Smooth muscle cell (in vitro differentiated cells): ENCODE measurements around the gene TPP2. TPM values are rescaled to one million over a fixed set of nuclear protein-coding genes. Genes with fewer than 3 reads are reported as not detected.

Experiments used
- DNase-seq: peaks from one replicate; lab custom pipeline; 2025; ENCODE audit not compliant: unreplicated experiment; lab: John Stamatoyannopoulos, UW
- H2AFZ ChIP-seq: fragments of 200-600 bp; sonication (generic); 2 replicates; pipeline ENCODE4 v1.6.0; 2016; ENCODE audit warnings: antibody characterized with exemption, low read depth, mild to moderate bottlenecking
- H3F3A ChIP-seq: fragments of 200-600 bp; sonication (generic); 2 replicates; pipeline ENCODE4 v1.6.0; 2017; ENCODE audit warnings: antibody characterized with exemption, low read depth
- H3K27ac ChIP-seq: fragments of 200-600 bp; sonication (generic); 2 replicates; pipeline ENCODE4 v1.5.1; 2016; ENCODE audit warnings: low read depth, mild to moderate bottlenecking
- H3K27me3 ChIP-seq: fragments of 200-600 bp; sonication (generic); 2 replicates; pipeline ENCODE4 v1.6.1; 2016; ENCODE audit warnings: low read depth, mild to moderate bottlenecking
- H3K36me3 ChIP-seq: fragments of 200-600 bp; sonication (generic); 2 replicates; pipeline ENCODE4 v1.5.1; 2016; ENCODE audit warnings: low read depth
- H3K4me1 ChIP-seq: fragments of 200-600 bp; sonication (generic); 2 replicates; pipeline ENCODE4 v1.5.1; 2016; ENCODE audit warnings: low read depth
- H3K4me2 ChIP-seq: fragments of 200-600 bp; sonication (generic); 2 replicates; pipeline ENCODE4 v1.6.0; 2016; ENCODE audit warnings: mild to moderate bottlenecking
- H3K4me3 ChIP-seq: fragments of 200-600 bp; sonication (generic); 2 replicates; pipeline ENCODE4 v1.5.1; 2016; ENCODE audit warnings: mild to moderate bottlenecking
- H3K79me2 ChIP-seq: fragments of 200-600 bp; sonication (generic); 2 replicates; pipeline ENCODE4 v1.6.0; 2016; ENCODE audit warnings: low read depth, mild to moderate bottlenecking
- H3K9ac ChIP-seq: fragments of 200-600 bp; sonication (generic); 2 replicates; pipeline ENCODE4 v1.6.0; 2016; ENCODE audit warnings: low read depth
- H3K9me3 ChIP-seq: fragments of 200-600 bp; sonication (generic); replicated peaks from 2 replicates; pipeline ENCODE4 v1.5.1; 2016; ENCODE audit warnings: low read depth
- H4K20me1 ChIP-seq: fragments of 200-600 bp; sonication (generic); 2 replicates; pipeline ENCODE4 v1.6.0; 2016; ENCODE audit warnings: low read depth
- CTCF ChIP-seq: fragments of 200-600 bp; sonication (generic); IDR thresholded peaks from 2 replicates; pipeline ENCODE4 v1.5.1; 2017; ENCODE audit warnings: borderline replicate concordance, mild to moderate bottlenecking, antibody characterized with exemption; ENCODE audit not compliant: insufficient read depth, poor library complexity, severe bottlenecking
- WGBS: methylation state at CpG from one replicate; pipeline ENCODE4 v1.1.7; 2016; ENCODE audit warnings: low lambda C conversion rate; 5-methylcytosine and 5-hydroxymethylcytosine counted together
- polyA plus RNA-seq: library from polyadenylated mRNA; unstranded; fragments of >200 nt; fragmentation: Nextera tagmentation; extraction: Ambion mirVana; gene quantifications from 2 replicates; pipeline ENCODE4 v1.2.1, GENCODE V29; 2016
- total RNA-seq: library from RNA; depleted of rRNA; stranded (reverse); fragments of >200 nt; gene quantifications from 2 replicates; pipeline ENCODE4 v1.2.3, GENCODE V29; 2014

Gene TPP2
- total and polyA plus RNA-seq, 2 experiments from 2014 or later, result 13.0 to 38.7 TPM

GRCh38 chr13:102555914-102556553 lies 40.8 kb upstream of the TPP2 start:
- peak; percentile 41 for TF ChIP-seq CTCF
- Histone ChIP-seq H2AFZ (peak overlapping the region; percentile 26), H3K27ac (no peak overlapping the region), H3K4me1 (no peaks in the 10 kb centered on the region), H3K4me3 (no peak overlapping the region), H3K9ac (no peak overlapping the region), H4K20me1 (no peaks in the 10 kb centered on the region), H3K9me3 (no peaks in the 10 kb centered on the region), H3K4me2 (no peak overlapping the region), H3F3A (no peaks in the 10 kb centered on the region), H3K36me3 (no peaks in the 10 kb centered on the region), H3K79me2 (no peaks in the 10 kb centered on the region), H3K27me3 (no peaks in the 10 kb centered on the region)
- WGBS, result 38% methylated on average over 6 of the region's 6 CpGs
- no peak for DNase-seq

GRCh38 chr13:102556806-102557205 lies 40.0 kb upstream of the TPP2 start:
- Histone ChIP-seq H3K27ac (no peak overlapping the region), H4K20me1 (no peaks in the 10 kb centered on the region), H3K36me3 (no peaks in the 10 kb centered on the region), H3K9ac (no peak overlapping the region), H3F3A (no peaks in the 10 kb centered on the region), H3K9me3 (no peaks in the 10 kb centered on the region), H3K4me2 (no peak overlapping the region), H3K79me2 (no peaks in the 10 kb centered on the region), H3K27me3 (no peaks in the 10 kb centered on the region), H3K4me1 (no peaks in the 10 kb centered on the region), H3K4me3 (no peak overlapping the region), H2AFZ (no peak overlapping the region)
- no peak for TF ChIP-seq CTCF
- DNase-seq, result no peak
- WGBS, result 89% methylated on average over 3 of the region's 3 CpGs

GRCh38 chr13:102558029-102558428 lies 38.8 kb upstream of the TPP2 start:
- WGBS, result 68% methylated on average over 2 of the region's 2 CpGs
- no peak for DNase-seq
- no peak overlapping the region for H3K9ac ChIP-seq
- no peaks in the 10 kb centered on the region for H4K20me1 ChIP-seq
- H3K36me3 ChIP-seq, result no peaks in the 10 kb centered on the region
- no peak for TF ChIP-seq CTCF
- no peak overlapping the region for H2AFZ ChIP-seq
- H3K4me3 ChIP-seq, result no peak overlapping the region
- H3K79me2 ChIP-seq, result no peaks in the 10 kb centered on the region
- no peaks in the 10 kb centered on the region for H3F3A ChIP-seq
- H3K9me3 ChIP-seq, result no peaks in the 10 kb centered on the region
- H3K27ac ChIP-seq, result no peak overlapping the region
- H3K4me2 ChIP-seq, result no peak overlapping the region
- H3K4me1 ChIP-seq, result no peaks in the 10 kb centered on the region
- no peaks in the 10 kb centered on the region for H3K27me3 ChIP-seq

- no peaks in the 10 kb centered on the region for H4K20me1 ChIP-seq
- no peak overlapping the region for H3K9ac ChIP-seq
- H3K4me1 ChIP-seq, result no peaks in the 10 kb centered on the region
- H2AFZ ChIP-seq, result no peak overlapping the region
- H3K27me3 ChIP-seq, result peaks cover 5% of the 10 kb centered on the region
- no peak overlapping the region for H3K4me3 ChIP-seq
- no peaks in the 10 kb centered on the region for H3K79me2 ChIP-seq
- no peak overlapping the region for H3K27ac ChIP-seq
- TF ChIP-seq CTCF, result no peak
- H3K36me3 ChIP-seq, result no peaks in the 10 kb centered on the region
- no peaks in the 10 kb centered on the region for H3F3A ChIP-seq
- H3K4me2 ChIP-seq, result no peak overlapping the region
- DNase-seq, result no peak
- 57% methylated on average over 1 of the region's 1 CpG for WGBS
- H3K9me3 ChIP-seq, result no peaks in the 10 kb centered on the region
Measured at GRCh38 chr13:102561933-102562332, 34.9 kb upstream of the TPP2 start.
